Measurements from ENCODE around the gene PTPRM. TPM values are rescaled to one million over a fixed set of nuclear protein-coding genes. Genes with fewer than 3 reads are reported as not detected.

PTPRM gene
- total RNA-seq, 4 donors from 2014 or later, result 170 to 198 (median 182) TPM

GRCh38 chr18:8142131-8142711, 575.1 kb downstream of the PTPRM start:
- TF ChIP-seq CTCF (IDR thresholded peaks at IDR 0.05), result no peak
- TF ChIP-seq POLR2A (IDR thresholded peaks at IDR 0.05), result no peak
- WGBS, 2 donors, result 82 to 84% methylated on average over 8 of the region's 8 CpGs

GRCh38 chr18:8142932-8143331, 575.8 kb downstream of the PTPRM start:
- no peak for DNase-seq
- H3K27ac ChIP-seq, result no peak overlapping the region
- no peaks in the 10 kb centered on the region for H3K9me3 ChIP-seq
- no peak overlapping the region for H3K4me3 ChIP-seq (replicated peaks in 1 of 3)
- TF ChIP-seq POLR2A (IDR thresholded peaks at IDR 0.05) (no peak), CTCF (IDR thresholded peaks at IDR 0.05) (no peak)
- peaks cover 0 to 2% of the 10 kb centered on the region in 2 donors for H3K36me3 ChIP-seq
- intact Hi-C loops (cut with DNase I), result no loop called here
- peaks cover 10 to 13% of the 10 kb centered on the region in 2 donors for H3K4me1 ChIP-seq
- WGBS, 2 donors, result 85 to 91% methylated on average over 2 of the region's 2 CpGs
- no peaks in the 10 kb centered on the region for H3K27me3 ChIP-seq

More at GRCh38 chr18:8142131-8142711, 575.1 kb downstream of the PTPRM start:
- intact Hi-C loops (cut with DNase I), result no loop called here
- no peak overlapping the region for H3K4me3 ChIP-seq (replicated peaks in 1 of 3)
- H3K4me1 ChIP-seq, result peaks cover 10 to 13% of the 10 kb centered on the region in 2 donors
- DNase-seq, result no peak
- no peaks in the 10 kb centered on the region for H3K9me3 ChIP-seq
- H3K27me3 ChIP-seq, result no peaks in the 10 kb centered on the region
- H3K27ac ChIP-seq, result no peak overlapping the region
- peaks cover 0 to 2% of the 10 kb centered on the region in 2 donors for H3K36me3 ChIP-seq

GRCh38 chr18:8151181-8151580, 584.1 kb downstream of the PTPRM start:
- Histone ChIP-seq H3K27me3 (no peaks in the 10 kb centered on the region), H3K4me3 (replicated peaks in 1 of 3) (no peak overlapping the region), H3K9me3 (no peaks in the 10 kb centered on the region), H3K4me1 (peaks cover 12 to 15% of the 10 kb centered on the region in 2 donors), H3K27ac (peak overlapping the region in 1 of 3 donors; percentile 40), H3K36me3 (no peaks in the 10 kb centered on the region)
- TF ChIP-seq CTCF (IDR thresholded peaks at IDR 0.05), result no peak
- no peak for TF ChIP-seq POLR2A (IDR thresholded peaks at IDR 0.05)
- WGBS, 2 donors, result 59 to 60% methylated on average over 3 to 6 of the region's 6 CpGs
- intact Hi-C loops (cut with DNase I), result no loop called here
- no peak for DNase-seq

GRCh38 chr18:8153887-8154583, 586.9 kb downstream of the PTPRM start:
- TF ChIP-seq CTCF (IDR thresholded peaks at IDR 0.05) (no peak), POLR2A (IDR thresholded peaks at IDR 0.05) (no peak)
- no peak overlapping the region for H3K4me3 ChIP-seq (replicated peaks in 1 of 3)
- no peaks in the 10 kb centered on the region for H3K27me3 ChIP-seq
- H3K4me1 ChIP-seq, result peaks cover 12 to 15% of the 10 kb centered on the region in 2 donors
- no peak for DNase-seq
- H3K27ac ChIP-seq, result no peak overlapping the region
- no peaks in the 10 kb centered on the region for H3K9me3 ChIP-seq
- H3K36me3 ChIP-seq, result no peaks in the 10 kb centered on the region
- WGBS, 2 donors, result 93 to 94% methylated on average over 10 of the region's 10 CpGs
- intact Hi-C loops (cut with DNase I), result no loop called here

GRCh38 chr18:8162802-8163201, 595.7 kb downstream of the PTPRM start:
- no peaks in the 10 kb centered on the region for H3K9me3 ChIP-seq
- no peaks in the 10 kb centered on the region for H3K36me3 ChIP-seq
- H3K27me3 ChIP-seq, result no peaks in the 10 kb centered on the region
- intact Hi-C loops (cut with DNase I), result no loop called here
- H3K4me1 ChIP-seq, result peaks cover 26 to 42% of the 10 kb centered on the region in 2 donors
- 32 to 43% methylated on average over 5 of the region's 5 CpGs for WGBS, 2 donors
- DNase-seq, result peak; percentile 91 to 93
- H3K27ac ChIP-seq, result peak overlapping the region; percentile 4 to 28 (median 25)
- TF ChIP-seq POLR2A (IDR thresholded peaks at IDR 0.05) (no peak), CTCF (IDR thresholded peaks at IDR 0.05) (no peak)
- no peak overlapping the region for H3K4me3 ChIP-seq (replicated peaks in 1 of 3)
